Measurements from ENCODE around the gene TIMM10B. TPM values are rescaled to one million over a fixed set of nuclear protein-coding genes. Genes with fewer than 3 reads are reported as not detected.
A peak's percentile ranks its signal among the peaks of the same experiment; 100 is the strongest.

TIMM10B gene
- total and polyA plus RNA-seq, 2 of the 13 experiments (the other 11 are each of a cell fraction or from before 2014, with no cell fraction given) = 34.9 to 39.5 TPM

GRCh38 chr11:6481012-6481923 lies at the start of gene TIMM10B, which contains the start of gene ARFIP2 (continued):
- TF ChIP-seq ATF6 (CRISPR knock-in tag; conservative IDR thresholded peaks at IDR 0.05) (no peak), ZNF570 (CRISPR knock-in tag; IDR thresholded peaks at IDR 0.05; ENCODE audit: borderline replicate concordance) (no peak), ZFP36L2 (CRISPR knock-in tag; IDR thresholded peaks at IDR 0.05) (no peak), ZNF224 (CRISPR knock-in tag; IDR thresholded peaks at IDR 0.05) (no peak), FOXA1 (IDR thresholded peaks at IDR 0.05) (no peak), FOXA1 (CRISPR knock-in tag; IDR thresholded peaks at IDR 0.05) (no peak), ELF3 (CRISPR knock-in tag; IDR thresholded peaks at IDR 0.05) (peak; percentile 88), HDAC6 (IDR thresholded peaks at IDR 0.05; ENCODE audit: low read depth, low read length) (no peak), SP5 (CRISPR knock-in tag; IDR thresholded peaks at IDR 0.05; ENCODE audit: borderline replicate concordance, low read depth) (0 out of 2 replicates have a peak, but pooled peaks have one; percentile 36), AKAP8 (CRISPR knock-in tag; IDR thresholded peaks at IDR 0.05) (peak; percentile 45; the same call in 1 of the 2 replicates), ZBTB40 (IDR thresholded peaks at IDR 0.05) (peak; percentile 88), ZBTB40 (CRISPR knock-in tag; IDR thresholded peaks at IDR 0.05) (peak; percentile 52), ATF4 (CRISPR knock-in tag; IDR thresholded peaks at IDR 0.05) (0 out of 4 replicates have a peak, but pooled peaks of 1 of the 2 experiments have one; percentile 9), BRCA1 (CRISPR knock-in tag; IDR thresholded peaks at IDR 0.05) (0 out of 2 replicates have a peak, but pooled peaks have one; percentile 63), ZEB1 (IDR thresholded peaks at IDR 0.05; ENCODE audit: insufficient replicate concordance, low read depth) (peak; percentile 98), HOXA5 (CRISPR knock-in tag; IDR thresholded peaks at IDR 0.05) (no peak)
